ENCODE results near the gene C5orf15.

The C5orf15 gene

DNA sequence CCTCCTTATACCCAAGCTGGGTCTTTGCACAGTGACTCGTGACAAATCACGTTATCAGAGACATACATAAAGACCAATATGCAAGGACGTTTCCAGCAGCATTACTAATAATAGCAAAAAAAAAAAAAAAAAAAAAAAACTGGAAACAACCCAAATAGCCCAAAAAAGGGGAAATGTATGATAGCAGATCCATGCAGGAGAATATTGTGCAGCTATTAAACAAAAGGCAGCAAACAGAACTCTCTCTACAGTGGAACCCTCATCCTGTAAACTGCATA, 37.7 kb downstream of the C5orf15 start:
- TF ChIP-seq ZFX (IDR thresholded peaks at IDR 0.05; ENCODE audit: borderline replicate concordance), result no peak
- TF ChIP-seq, protein P1, sequence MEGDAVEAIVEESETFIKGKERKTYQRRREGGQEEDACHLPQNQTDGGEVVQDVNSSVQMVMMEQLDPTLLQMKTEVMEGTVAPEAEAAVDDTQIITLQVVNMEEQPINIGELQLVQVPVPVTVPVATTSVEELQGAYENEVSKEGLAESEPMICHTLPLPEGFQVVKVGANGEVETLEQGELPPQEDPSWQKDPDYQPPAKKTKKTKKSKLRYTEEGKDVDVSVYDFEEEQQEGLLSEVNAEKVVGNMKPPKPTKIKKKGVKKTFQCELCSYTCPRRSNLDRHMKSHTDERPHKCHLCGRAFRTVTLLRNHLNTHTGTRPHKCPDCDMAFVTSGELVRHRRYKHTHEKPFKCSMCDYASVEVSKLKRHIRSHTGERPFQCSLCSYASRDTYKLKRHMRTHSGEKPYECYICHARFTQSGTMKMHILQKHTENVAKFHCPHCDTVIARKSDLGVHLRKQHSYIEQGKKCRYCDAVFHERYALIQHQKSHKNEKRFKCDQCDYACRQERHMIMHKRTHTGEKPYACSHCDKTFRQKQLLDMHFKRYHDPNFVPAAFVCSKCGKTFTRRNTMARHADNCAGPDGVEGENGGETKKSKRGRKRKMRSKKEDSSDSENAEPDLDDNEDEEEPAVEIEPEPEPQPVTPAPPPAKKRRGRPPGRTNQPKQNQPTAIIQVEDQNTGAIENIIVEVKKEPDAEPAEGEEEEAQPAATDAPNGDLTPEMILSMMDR (IDR thresholded peaks at IDR 0.05), result no peak
- no peak overlapping the region for H3K27ac ChIP-seq

DNA sequence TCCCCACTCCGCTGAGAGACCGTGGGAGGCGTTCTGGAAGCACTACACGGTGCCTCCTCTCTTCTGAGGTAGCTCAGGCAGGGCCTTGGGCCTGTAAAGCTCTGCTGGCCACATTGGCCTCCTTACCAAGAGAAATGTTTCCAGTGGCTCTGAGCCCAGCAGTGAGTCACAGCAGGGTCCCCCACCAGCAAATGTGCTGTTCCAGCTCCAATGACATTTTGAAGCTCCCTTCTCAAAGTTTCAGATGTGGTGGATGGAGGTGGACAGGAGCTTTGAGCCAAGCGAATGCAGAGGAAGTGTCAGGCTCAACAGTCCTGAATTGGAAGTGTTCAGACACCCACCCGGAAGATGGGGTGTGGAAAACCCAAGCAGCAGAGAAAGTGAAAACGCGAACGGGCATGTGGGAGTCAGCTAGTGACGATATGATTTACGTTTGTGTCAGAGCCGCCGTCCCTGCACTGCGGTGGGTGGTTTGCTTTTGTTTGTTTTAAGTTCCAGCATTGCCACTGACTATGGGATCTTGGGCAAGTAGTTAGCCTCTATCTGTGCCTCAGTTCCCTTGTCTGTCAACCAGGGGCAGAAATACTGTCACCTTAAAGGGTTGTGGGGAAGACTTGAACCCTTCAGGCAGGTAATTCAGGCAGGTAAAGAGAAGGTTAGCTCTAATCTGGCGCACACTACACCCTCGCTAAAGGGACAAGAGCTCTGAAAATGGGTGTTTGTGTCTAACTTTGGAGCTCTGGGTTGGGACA, 38.2 kb downstream of the C5orf15 start:
- TF ChIP-seq, protein P1 (IDR thresholded peaks at IDR 0.05), result no peak
- no peak for TF ChIP-seq ZFX (IDR thresholded peaks at IDR 0.05; ENCODE audit: borderline replicate concordance)
- no peak overlapping the region for H3K27ac ChIP-seq

DNA sequence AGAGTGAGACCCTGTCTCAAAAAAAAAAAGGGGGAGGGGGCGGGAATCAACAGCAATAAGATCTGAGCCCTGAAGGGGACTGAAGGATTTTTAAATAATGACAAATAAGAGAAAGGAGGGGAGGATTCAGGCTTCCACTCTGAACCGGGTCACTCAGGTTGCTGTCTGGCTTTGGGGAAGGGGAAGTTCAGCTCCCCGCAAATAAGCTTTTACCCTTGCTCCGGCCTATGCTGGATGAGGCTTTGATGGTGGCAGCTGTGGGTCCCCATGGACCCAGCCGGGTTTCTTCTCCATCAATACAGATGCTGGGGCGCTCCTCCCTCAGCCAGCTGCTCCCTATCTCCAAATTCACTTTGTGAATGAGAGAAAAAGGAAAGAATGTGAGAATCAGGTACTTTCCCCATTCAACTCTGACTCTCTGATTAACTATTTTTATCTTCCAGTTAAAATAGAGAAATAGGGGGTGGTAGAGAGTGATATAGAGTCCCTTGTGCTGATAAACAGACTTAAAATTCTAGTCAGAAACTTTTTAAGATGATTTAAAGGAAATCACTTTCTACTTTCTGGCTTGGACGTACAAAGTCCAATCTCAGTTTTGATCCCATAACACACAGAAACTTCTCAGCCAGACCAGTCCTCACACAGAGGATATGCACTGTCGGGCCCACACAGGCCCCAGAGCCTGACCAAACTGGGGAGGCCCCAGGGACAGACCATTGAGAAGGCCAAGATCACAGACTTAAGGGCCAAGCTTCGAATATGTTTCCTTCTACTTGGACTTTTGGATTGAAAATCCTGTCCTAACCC, 39.6 kb downstream of the C5orf15 start:
- no peak overlapping the region for H3K27ac ChIP-seq
- no peak for TF ChIP-seq ZFX (IDR thresholded peaks at IDR 0.05; ENCODE audit: borderline replicate concordance)
- TF ChIP-seq, protein P1 (IDR thresholded peaks at IDR 0.05), result no peak

DNA sequence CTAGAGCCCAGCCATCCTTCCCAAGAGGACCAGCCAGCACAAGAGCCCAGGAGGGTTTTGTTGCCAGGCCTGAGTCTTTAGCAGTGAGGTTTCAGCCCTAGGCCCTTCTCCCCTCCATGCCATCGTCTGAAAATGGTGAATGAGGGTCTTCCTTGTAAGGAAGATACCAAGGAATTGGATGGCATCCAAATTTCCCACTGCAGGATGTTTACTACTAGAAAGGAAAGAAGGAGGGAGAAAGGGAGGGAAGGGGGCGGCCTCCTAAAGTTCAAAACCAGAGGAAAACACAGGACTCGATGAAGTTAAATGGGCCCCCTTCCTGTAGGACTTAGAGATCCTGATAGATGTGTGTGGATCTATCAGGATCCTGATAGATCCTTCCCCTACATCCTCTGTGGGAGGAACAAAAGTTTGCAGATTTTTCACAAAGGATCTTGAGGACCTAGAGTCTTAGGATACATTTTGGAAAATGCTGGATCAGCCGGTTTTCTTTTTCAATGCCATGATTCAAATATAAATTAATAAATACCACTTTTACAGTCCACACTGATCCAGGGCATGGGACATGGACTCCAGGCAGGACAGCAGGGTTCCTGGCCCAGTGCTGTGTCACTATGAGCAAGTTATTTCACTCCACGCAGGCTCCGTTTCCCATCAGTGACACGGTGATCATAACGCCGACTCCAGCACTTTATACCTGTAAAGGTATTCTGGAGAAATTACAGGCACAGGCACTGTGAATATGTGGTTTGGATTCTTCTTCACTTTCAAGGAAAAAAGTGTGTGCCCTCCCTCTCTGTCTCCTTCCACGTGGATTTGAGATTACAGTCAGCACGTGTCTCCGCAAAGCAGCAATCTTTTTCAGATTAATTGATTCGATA, 40.9 kb downstream of the C5orf15 start:
- TF ChIP-seq, protein P1 (IDR thresholded peaks at IDR 0.05), result no peak
- no peak for TF ChIP-seq ZFX (IDR thresholded peaks at IDR 0.05; ENCODE audit: borderline replicate concordance)
- H3K27ac ChIP-seq, result no peak overlapping the region

DNA sequence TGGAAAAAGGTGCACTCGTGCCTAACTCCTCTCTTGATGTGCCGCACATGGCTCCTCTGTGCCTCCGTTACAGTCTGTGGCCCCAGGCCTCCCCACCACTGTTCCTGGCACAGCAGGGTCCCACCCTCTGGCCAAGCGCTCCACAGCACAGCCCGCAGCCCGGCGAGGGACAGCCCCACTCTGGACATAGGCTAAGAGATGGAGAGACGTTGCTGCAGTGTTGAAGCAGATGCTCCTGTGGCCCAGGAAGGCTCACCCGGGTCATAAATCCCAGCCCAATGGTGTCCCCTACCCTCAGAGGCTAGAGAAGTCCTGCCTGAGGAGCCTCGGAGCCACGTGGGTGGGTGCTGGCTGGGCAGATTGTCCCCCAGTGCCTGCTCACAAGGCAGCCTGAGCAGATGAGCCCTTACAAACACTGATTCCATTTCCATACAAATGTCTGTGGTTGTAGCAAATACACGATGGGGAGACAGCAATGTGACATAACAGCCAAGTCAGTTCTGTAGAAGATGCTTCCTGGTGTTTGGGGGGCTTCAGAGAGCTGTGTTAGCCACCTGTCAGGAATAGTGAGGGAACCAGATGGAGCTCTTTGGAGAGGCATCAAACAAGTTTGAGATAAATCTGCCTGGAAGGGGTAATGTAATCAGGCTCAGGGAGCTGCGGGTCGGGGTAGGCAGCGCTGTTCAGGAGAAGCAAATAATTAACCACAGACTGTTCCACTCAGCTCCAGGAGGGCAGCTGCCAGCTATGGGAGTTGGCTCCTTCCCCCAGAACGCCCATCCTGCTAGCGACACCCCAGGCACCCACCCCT, 41.7 kb downstream of the C5orf15 start:
- TF ChIP-seq, protein P1 (IDR thresholded peaks at IDR 0.05), result no peak
- TF ChIP-seq ZFX (IDR thresholded peaks at IDR 0.05; ENCODE audit: borderline replicate concordance), result no peak
- no peak overlapping the region for H3K27ac ChIP-seq

DNA sequence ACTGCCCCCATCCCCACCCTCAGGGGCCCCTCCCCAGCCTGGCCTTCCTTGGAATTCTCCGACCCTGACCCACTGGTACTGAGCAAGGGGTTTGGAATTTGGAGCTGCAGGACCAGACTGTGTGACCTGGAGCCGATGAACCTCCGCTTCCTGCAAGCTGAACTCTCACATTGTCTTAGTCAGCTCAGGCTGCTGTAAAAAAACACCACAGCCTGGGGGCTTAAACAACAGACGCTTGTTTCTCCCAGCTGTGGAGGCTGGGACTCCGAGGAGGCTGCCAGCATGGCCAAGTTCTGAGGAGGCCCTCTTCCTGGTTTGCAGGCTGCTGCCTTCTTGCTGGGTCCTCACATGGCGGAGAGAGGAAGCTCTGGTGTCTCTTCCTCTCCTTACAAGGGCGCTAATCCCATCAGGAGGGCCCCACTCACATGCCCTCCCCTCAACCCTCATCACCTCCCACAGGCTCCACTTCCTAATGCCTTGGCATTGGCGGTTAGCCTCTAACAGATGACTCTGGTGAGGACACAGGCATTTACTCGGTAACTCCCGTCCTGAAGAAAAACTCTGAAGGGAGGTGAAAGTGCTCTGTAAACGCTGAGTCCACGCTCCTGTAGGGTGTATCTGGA, 42.4 kb downstream of the C5orf15 start:
- no peak for TF ChIP-seq ZFX (IDR thresholded peaks at IDR 0.05; ENCODE audit: borderline replicate concordance)
- TF ChIP-seq, protein P1 (IDR thresholded peaks at IDR 0.05), result no peak
- no peak overlapping the region for H3K27ac ChIP-seq

All from 22Rv1 (cell line).